Activated CD8-positive, alpha-beta memory T cell treated with anti-CD3 and anti-CD28 coated beads, Interleukin-2, amount 50 U/mL, for 24 hours (primary cell): ENCODE data around the gene PPARGC1A.

Source experiments
- DNase-seq: peaks from one replicate; pipeline ENCODE4 v3.0.0-alpha.2; 2020; ENCODE audit errors: extremely low read depth

PPARGC1A gene

GRCh38 chr4:23881674-23882337 lies 8.0 kb downstream of the PPARGC1A start:
- no peak for DNase-seq

DNA sequence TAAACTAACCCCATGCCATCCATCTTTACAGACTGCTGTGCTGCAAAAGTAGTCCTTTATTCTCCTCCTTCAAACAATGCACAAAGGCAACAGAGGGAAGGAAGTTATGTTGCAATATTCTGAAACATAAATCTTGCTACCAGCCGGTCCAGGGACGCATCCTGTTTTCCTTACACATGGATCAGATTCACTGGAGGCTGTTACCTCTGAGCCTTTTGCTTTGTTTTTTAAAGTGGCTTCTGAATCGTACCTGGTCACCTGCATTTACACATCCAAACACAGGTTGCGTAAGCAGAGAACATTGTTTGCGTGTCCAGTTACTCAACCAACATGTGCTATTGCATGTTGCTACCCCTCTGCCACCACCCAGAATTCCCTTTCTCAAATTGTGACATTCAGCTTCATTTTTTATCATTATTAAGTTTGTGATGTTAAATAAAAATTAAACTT lies 8.8 kb downstream of the PPARGC1A start:
- DNase-seq: no peak

- DNase-seq: no peak
These were observed 10.7 kb downstream of the PPARGC1A start for GRCh38 chr4:23878912-23879732.

- no peak for DNase-seq
These were observed 11.5 kb downstream of the PPARGC1A start for GRCh38 chr4:23878246-23878891.

DNA sequence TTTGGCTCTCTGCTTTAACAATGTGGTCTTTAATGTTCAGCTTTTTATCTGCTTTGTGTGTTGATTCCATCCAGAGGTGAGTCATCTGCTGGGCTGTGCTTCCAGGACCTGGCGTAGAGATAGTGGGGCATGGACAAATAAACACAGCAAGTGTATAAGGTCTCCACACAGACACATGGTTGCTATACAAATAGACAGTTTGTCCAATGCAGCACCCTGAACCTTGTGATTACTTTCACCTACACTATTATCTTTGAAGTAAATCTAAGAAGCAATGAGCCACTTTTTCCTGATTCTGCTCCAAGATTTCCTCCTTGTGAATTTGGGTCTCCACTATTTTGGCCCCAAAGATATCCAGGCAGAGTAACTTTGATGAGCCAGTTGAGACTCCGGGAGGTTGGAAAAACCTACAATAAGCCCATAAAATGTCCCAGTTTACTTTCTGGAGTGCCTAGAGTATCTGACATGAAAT lies 12.1 kb downstream of the PPARGC1A start:
- DNase-seq: no peak

DNA sequence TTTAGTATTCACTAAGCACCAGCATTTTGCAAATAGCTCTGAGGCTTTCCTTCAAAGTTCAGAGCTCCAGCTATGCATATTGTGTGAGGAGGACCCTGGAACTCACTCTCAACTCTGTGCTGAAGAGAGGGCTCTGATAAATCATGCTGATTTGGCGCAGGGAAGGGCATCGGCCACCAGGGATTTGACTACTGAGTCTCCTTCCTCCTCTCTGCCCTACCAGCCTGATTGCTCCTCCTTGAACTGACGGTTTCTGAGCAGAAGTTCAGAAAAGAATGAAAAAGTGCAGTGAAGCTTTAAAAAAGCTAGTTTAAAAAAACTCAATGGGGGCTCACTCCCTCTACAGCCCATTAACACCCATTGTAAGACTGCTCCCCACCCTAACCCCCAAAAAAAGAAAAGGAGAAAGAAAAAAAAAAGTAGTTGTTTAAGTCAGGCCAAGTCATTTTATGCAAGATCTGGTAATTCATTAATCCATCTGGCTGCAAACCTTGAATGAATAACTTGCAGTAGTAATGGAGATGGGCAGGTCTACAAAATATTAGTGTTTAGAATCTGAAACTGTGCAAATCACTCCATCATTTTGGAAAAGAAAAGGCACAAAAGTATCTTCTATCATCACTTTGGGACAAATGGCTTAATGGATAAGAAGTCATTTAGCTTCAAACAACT lies 13.3 kb downstream of the PPARGC1A start:
- no peak for DNase-seq

- DNase-seq: no peak
These were observed 14.5 kb downstream of the PPARGC1A start for GRCh38 chr4:23875317-23875716.

- DNase-seq: no peak
These were observed 15.3 kb downstream of the PPARGC1A start for GRCh38 chr4:23874536-23874901.

GRCh38 chr4:23873717-23874535 lies 15.9 kb downstream of the PPARGC1A start:
- DNase-seq: no peak

DNA sequence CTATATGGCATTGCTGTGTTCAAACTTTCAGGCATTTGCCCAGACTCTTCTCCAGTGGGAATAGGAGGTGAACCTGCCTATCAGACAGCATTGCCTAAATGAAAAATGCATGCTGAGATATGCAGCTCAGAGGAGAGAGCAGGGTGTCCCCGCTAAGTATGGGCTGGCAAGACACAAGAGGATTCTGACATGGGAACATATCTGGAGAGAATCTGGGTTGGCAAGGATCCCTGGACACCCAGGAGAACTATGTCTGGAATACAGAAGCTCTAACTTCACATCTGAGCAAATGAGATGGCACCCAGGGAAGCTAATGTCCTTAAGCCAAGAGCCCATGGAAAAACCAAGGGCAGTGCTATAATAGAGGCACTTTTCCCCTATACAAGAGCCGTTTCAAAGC lies 18.4 kb downstream of the PPARGC1A start:
- DNase-seq: no peak

- no peak for DNase-seq
These were observed 23.3 kb downstream of the PPARGC1A start for GRCh38 chr4:23866450-23867075.

- no peak for DNase-seq
These were observed 27.9 kb downstream of the PPARGC1A start for GRCh38 chr4:23861897-23862296.

DNA sequence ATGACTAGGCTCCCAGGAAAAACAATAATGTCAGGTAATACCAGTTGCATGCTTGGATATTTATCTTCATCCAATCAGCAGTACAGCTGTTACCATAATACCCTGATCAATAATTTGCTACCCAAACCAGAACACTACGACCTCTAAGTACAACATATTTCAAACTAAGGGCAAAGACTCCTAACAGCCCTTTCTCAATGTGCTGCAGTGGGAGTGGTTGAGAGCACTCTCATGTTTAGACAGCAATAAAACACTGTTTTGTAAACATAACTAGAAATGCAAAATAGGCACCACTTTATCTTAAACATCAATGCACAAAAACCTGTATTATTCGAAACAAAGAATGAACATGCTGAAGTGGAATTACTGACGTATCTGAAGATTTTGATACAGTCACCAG lies 28.9 kb downstream of the PPARGC1A start:
- no peak for DNase-seq

GRCh38 chr4:23857367-23857959 lies 32.4 kb downstream of the PPARGC1A start:
- DNase-seq: no peak

GRCh38 chr4:23856630-23857029 lies 33.2 kb downstream of the PPARGC1A start:
- no peak for DNase-seq

DNA sequence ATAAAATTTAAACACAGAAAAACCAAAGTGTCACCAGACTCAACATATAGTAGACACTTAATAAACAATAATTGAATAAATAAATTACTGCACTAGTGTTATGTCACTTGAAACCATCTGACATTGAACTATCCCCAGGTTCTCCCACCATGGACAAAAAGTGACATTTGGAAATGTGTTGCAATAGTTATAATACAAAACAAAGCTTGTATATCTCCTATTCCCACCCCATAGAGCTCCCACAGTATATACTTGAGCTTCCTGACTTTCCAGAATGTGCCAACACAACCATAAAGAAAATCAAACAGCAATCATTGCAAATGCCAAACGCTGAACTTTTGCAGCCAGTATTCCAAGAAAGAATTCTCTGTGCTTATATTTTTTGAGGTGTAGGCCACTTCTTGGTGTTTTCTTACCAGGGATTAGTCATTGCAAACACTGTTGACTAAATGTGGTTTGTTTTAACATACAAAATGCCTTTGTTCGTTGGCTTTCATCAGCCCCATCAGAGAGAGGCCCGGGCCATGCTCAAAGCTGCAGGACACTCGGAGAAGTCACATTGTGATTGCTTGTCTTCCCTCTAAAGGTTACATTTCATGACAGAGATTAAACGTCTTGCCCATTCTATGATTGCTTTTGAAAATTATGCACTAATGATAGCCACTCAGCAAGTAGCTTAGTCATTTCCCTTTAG lies 33.8 kb downstream of the PPARGC1A start:
- DNase-seq: no peak

DNA sequence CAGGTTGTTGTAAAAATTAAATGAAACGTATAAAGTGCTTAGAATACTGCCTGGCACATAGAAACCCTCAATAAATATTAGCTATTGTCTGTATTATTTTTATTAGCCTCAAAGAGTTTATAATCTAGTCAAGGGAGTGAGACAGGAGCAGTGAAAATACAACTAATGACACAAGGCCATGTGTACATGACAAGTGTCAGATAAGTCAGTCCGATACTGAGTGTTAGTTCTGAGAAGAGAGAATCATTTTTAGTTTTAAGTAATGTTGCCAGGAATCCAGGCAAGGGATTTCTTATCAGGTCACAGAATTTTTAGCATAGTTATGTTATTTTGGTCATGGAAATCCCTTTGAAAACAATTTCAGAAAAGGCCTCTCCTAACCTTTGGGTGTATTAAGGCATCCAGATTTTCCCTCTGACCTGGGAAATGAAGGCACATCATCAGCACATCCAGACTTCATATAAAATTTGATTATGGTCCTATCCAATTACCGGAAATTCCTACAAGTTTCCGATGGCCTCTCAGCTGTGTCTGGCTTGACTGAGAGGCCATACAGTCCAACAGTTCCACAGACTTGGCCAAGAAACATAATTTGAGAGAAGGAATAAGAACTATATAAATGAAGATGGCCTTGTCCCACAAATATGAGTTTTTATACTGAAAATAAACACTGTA lies 35.7 kb downstream of the PPARGC1A start:
- no peak for DNase-seq

- no peak for DNase-seq
These were observed 38.4 kb downstream of the PPARGC1A start for GRCh38 chr4:23851464-23851863.

GRCh38 chr4:23847158-23847557 lies 42.7 kb downstream of the PPARGC1A start:
- no peak for DNase-seq
